Ovary (tissue), 9 donors: ENCODE measurements around the gene CSK. TPM values are rescaled to one million over a fixed set of nuclear protein-coding genes. Genes with fewer than 3 reads are reported as not detected.

Experiments used
- DNase-seq, 5 donors: peaks; one replicate each; pipeline ENCODE4 v3.0.0-alpha.2; 2019 to 2020
- H3K27ac ChIP-seq, 2 donors: fragments of 200-600 bp; one replicate each; pipeline versions ENCODE4 v1.5.1 to v1.8.0; 2019 to 2022
- H3K27me3 ChIP-seq: fragments of 200-600 bp; one replicate; pipeline ENCODE4 v1.8.0; 2022
- H3K36me3 ChIP-seq: fragments of 200-600 bp; sonication (generic); one replicate; pipeline ENCODE4 v1.5.1; 2019
- H3K4me1 ChIP-seq: one replicate; pipeline ENCODE4 v1.8.1; 2013; ENCODE audit warnings: mild to moderate bottlenecking, moderate library complexity; ENCODE audit not compliant: insufficient read depth
- H3K4me3 ChIP-seq: fragments of 200-600 bp; sonication (generic); one replicate; pipeline ENCODE4 v1.5.1; 2017
- H3K9me3 ChIP-seq, 2 donors: fragments of 200-600 bp in 1 of 2; sonication (generic) in 1 of 2; one replicate each; pipeline versions ENCODE4 v1.5.1 to v1.8.1; 2013 to 2019; ENCODE audit warnings: mild to moderate bottlenecking in 1 of 2, moderate library complexity in 1 of 2
- EP300 ChIP-seq: sonication (generic); formaldehyde crosslinking; IDR thresholded peaks from one replicate; pipeline ENCODE4 v1.6.1; 2017; ENCODE audit warnings: antibody characterized with exemption
- POLR2A ChIP-seq: fragments of 450-650 bp; IDR thresholded peaks from one replicate; pipeline ENCODE4 v1.6.1; 2017; ENCODE audit warnings: antibody characterized with exemption, mild to moderate bottlenecking, moderate library complexity
- WGBS, 3 donors: extraction: QIAGEN DNeasy Blood & Tissue Kit in 1 of 3; methylation state at CpG; one replicate each; pipeline versions ENCODE4 v1.1.5 to v1.1.7; 2013 to 2017; 5-methylcytosine and 5-hydroxymethylcytosine counted together
- intact Hi-C, 4 donors: fragments of 100-400 bp; cut with DNase I; formaldehyde crosslinking; loops; one replicate each; pipeline versions ENCODE4 v1.11.0 to v1.15.1; 2022 to 2023
- polyA plus RNA-seq, 2 donors: library from polyadenylated mRNA; stranded (reverse); fragments of 200-250 nt in 1 of 2; fragments of 350-450 nt in 1 of 2; fragmentation: Illumina TruSeq in 1 of 2; extraction: RNeasy Lipid Tissue Mini Kit (QIAGEN cat#74804) in 1 of 2; gene quantifications; one replicate each; pipeline ENCODE4 v1.2.3, GENCODE V29; 2013 to 2014
- total RNA-seq, 7 donors: library from RNA; depleted of rRNA in 2 of 7; stranded (reverse); fragments of >200 nt in 2 of 7; fragmentation: NEBNext Ultra II Directional in 3 of 7; extraction: Animal tissue kit (Norgen Biotek cat#: 25700) in 3 of 7; gene quantifications; one replicate each; pipeline versions ENCODE4 v1.1.0 to v1.2.4, GENCODE V29; 2016 to 2023
- TF ChIP-seq, protein P1 (sequence below), 3 donors: fragments of 450-650 bp in 2 of 3; fragments of 200-600 bp in 1 of 3; IDR thresholded peaks; one replicate each; pipeline versions ENCODE4 v1.5.1 to v1.8.0; 2016 to 2022; ENCODE audit warnings: antibody characterized with exemption in 3 of 3, mild to moderate bottlenecking in 1 of 3
- donor health status: DM: no; HTN: no; CAD: no; lungs with moderate emphysema.
- donor health status: DM: no; HTN: no; CAD: no.
- donor health status: Bipolar disorder and iron deficiency.
- donor health status: DM: yes; HTN: yes; CAD: no.
- donor health status: DM: no; HTN: no; CAD: no.
- donor health status: DM: yes; HTN: yes; CAD: no.

Gene CSK
- total and polyA plus RNA-seq, 9 donors: 9.2 to 49.6 (median 41.1) TPM

DNA sequence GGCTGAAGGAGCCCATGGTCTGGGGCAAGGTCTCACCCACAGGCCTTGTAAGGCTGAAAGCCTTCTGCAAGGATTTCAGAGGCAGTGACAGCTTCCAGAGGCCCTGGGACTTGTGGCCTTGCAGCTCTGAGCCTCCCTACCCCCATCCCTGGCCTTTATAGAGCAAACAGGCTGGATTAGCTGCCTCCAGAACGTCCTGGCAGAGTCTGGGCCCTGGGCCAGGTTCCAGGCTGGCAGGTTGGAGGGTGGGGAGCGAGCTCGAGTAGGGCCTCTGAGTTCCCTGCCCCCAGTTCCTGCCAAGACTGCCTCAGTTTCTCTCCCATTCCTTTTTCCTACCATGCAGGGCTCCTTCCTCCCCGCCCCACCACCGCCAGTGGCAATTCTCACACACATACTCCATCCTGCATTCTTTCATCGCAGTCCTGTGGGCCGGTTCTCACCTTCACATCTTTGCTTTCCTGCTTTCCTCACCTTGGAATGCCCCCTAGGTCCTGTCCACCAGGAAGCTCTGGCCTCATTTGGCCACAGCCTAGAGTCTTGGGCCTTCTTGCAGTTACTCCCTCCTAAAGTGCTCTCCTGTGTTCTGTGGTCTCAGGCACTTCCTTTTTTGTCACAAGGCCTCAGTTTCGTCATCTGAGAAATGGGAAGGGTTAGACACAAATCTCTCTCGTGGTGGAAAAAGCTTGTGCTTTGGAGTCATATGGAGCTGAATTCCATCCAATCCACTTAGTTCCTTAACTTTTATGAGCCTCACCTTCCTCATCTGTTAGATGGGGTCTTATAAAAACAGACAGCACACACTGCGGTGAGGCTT is 33.4 kb downstream of the CSK start:
- TF ChIP-seq, protein P1, sequence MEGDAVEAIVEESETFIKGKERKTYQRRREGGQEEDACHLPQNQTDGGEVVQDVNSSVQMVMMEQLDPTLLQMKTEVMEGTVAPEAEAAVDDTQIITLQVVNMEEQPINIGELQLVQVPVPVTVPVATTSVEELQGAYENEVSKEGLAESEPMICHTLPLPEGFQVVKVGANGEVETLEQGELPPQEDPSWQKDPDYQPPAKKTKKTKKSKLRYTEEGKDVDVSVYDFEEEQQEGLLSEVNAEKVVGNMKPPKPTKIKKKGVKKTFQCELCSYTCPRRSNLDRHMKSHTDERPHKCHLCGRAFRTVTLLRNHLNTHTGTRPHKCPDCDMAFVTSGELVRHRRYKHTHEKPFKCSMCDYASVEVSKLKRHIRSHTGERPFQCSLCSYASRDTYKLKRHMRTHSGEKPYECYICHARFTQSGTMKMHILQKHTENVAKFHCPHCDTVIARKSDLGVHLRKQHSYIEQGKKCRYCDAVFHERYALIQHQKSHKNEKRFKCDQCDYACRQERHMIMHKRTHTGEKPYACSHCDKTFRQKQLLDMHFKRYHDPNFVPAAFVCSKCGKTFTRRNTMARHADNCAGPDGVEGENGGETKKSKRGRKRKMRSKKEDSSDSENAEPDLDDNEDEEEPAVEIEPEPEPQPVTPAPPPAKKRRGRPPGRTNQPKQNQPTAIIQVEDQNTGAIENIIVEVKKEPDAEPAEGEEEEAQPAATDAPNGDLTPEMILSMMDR (IDR thresholded peaks at IDR 0.05): no peak
- TF ChIP-seq EP300 (no peak), POLR2A (no peak)
- Histone ChIP-seq H3K36me3 (no peaks in the 10 kb centered on the region), H3K4me3 (no peak overlapping the region), H3K27me3 (no peaks in the 10 kb centered on the region), H3K27ac (no peak overlapping the region), H3K9me3 (no peaks in the 10 kb centered on the region), H3K4me1 (no peaks in the 10 kb centered on the region)
- intact Hi-C loops: loop anchor here in 1 of 4 donors (10.0 kb wide), 1 partner anchor 59 kb away; the partner anchor contains the start of gene SCAMP2
- WGBS, 3 donors: 72 to 81% (median 79%) methylated on average over 10 of the region's 10 CpGs
- no peak for DNase-seq

DNA sequence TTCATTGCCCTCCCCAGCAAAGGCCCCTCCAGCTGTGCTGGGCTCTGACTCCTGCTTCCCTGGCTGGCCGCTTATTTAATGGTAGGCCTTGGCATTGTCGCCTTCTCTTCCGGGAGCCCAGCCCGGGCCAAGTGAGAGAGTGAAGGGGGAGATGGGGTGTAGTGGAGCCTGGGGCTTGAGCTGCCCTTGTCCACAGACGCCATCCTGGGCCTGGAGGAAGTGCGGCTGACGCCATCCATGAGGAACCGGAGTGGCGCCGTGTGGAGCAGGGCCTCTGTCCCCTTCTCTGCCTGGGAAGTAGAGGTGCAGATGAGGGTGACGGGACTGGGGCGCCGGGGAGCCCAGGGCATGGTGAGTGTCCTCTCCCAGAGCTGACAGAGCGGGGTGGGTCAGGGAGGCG is 34.1 kb downstream of the CSK start:
- no peak overlapping the region for H3K27ac ChIP-seq
- H3K4me1 ChIP-seq: no peaks in the 10 kb centered on the region
- no peak overlapping the region for H3K4me3 ChIP-seq
- WGBS, 3 donors: 85 to 89% (median 85%) methylated on average over 15 of the region's 15 CpGs
- H3K9me3 ChIP-seq: no peaks in the 10 kb centered on the region
- H3K36me3 ChIP-seq: no peaks in the 10 kb centered on the region
- intact Hi-C loops: loop anchor here in 1 of 4 donors (10.0 kb wide), 1 partner anchor 59 kb away; the partner anchor contains the start of gene SCAMP2
- DNase-seq: no peak
- H3K27me3 ChIP-seq: no peaks in the 10 kb centered on the region
- TF ChIP-seq, protein P1 (IDR thresholded peaks at IDR 0.05): no peak
- no peak for TF ChIP-seq EP300
- TF ChIP-seq POLR2A: no peak

DNA sequence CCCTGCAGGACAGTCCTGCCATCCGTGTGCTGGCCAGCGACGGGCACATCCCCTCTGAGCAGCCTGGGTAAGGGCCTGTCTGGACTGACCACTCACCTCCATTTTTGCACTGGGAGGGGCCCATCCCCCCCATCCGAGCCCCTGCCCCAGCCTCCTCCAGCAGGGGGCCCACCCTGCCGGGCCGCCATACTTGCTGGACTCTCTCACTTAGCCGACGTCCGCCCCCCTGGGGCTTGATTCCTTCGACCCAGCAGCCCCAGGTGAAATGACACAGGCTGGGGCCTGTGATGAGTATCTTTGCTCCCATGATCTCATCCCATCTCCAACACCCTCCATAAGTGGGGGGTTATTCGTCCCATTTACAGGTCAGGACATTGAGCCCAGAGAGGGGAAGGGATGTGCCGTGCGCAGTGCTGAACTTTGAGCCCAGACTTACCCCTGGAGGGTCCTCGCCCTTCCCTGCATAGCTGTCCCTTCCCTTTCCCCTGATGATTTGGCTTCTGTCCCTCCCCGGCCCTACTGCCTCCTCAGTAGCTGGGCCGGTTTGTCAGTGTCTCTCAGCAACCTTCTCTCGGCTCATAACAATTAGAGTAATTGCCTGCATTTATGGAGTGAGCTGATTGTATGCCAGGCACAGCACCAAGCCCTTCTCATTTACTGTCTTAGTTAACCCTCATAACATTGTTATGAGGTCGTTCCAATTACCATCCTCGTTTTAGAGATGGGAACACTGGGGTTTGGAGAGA is 34.9 kb downstream of the CSK start:
- intact Hi-C loops: loop anchor here in 1 of 4 donors (10.0 kb wide), 1 partner anchor 58 kb away; the partner anchor contains the start of gene SCAMP2
- WGBS, 3 donors: 38 to 47% (median 43%) methylated on average over 19 of the region's 19 CpGs
- no peak for DNase-seq
- H3K4me3 ChIP-seq: no peak overlapping the region
- H3K36me3 ChIP-seq: no peaks in the 10 kb centered on the region
- no peak overlapping the region for H3K27ac ChIP-seq
- H3K27me3 ChIP-seq: no peaks in the 10 kb centered on the region
- H3K9me3 ChIP-seq: no peaks in the 10 kb centered on the region
- H3K4me1 ChIP-seq: no peaks in the 10 kb centered on the region
- TF ChIP-seq, protein P1 (IDR thresholded peaks at IDR 0.05): no peak
- no peak for TF ChIP-seq POLR2A

DNA sequence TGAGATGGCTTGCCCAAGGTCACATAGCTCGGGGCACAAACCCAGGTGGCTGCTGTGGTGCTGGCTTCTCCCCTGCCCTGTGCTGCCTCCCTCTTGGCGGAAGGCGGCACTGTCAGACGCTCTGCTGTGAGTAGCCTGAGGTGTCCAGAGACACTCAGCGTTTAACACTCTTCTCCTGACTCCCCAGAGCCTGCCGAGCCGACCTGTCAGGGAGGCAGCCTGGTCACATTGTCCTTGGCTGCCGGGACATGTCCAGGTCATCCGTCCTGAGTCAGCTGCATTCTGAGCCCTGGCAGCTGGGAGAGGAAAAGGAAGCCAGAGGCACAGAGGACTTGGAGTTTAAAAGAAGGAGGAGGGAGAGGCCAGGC is 35.5 kb downstream of the CSK start:
- Histone ChIP-seq H3K9me3 (no peaks in the 10 kb centered on the region), H3K27me3 (no peaks in the 10 kb centered on the region), H3K27ac (no peak overlapping the region), H3K4me1 (no peaks in the 10 kb centered on the region), H3K36me3 (no peaks in the 10 kb centered on the region), H3K4me3 (no peak overlapping the region)
- intact Hi-C loops: loop anchor here in 1 of 4 donors (10.0 kb wide), 1 partner anchor 57 kb away; the partner anchor contains the start of gene SCAMP2
- DNase-seq: no peak
- TF ChIP-seq, protein P1 (IDR thresholded peaks at IDR 0.05): no peak
- no peak for TF ChIP-seq POLR2A
- 8 to 16% (median 12%) methylated on average over 9 of the region's 9 CpGs for WGBS, 3 donors
